Tibial nerve (tissue), 4 donors: Measurements from ENCODE around the gene GALNT1. TPM values are rescaled to one million over a fixed set of nuclear protein-coding genes. Genes with fewer than 3 reads are reported as not detected.

ENCODE experiments used
- DNase-seq, 2 donors: peaks; one replicate each; pipeline ENCODE4 v3.0.0-alpha.2; 2019; ENCODE audit warnings: low spot score in 2 of 2
- H3K27ac ChIP-seq, 4 donors: fragments of 200-600 bp; sonication (generic) in 3 of 4; one replicate each; pipeline ENCODE4 v1.5.1; 2017 to 2019; ENCODE audit warnings: mild to moderate bottlenecking in 1 of 4
- H3K27me3 ChIP-seq, 2 donors: fragments of 200-600 bp; sonication (generic) in 1 of 2; one replicate each; pipeline versions ENCODE4 v1.5.1 to v1.6.0; 2017 to 2019
- H3K36me3 ChIP-seq, 3 donors: fragments of 200-600 bp; sonication (generic); one replicate each; pipeline ENCODE4 v1.5.1; 2018 to 2019
- H3K4me1 ChIP-seq, 4 donors: fragments of 200-600 bp; sonication (generic) in 3 of 4; one replicate each; pipeline ENCODE4 v1.5.1; 2017 to 2019
- H3K4me3 ChIP-seq, 4 donors: fragments of 200-600 bp; sonication (generic) in 3 of 4; one replicate each; pipeline ENCODE4 v1.5.1; 2017 to 2019; ENCODE audit warnings: mild to moderate bottlenecking in 1 of 4, moderate library complexity in 1 of 4
- H3K9me3 ChIP-seq, 4 donors: fragments of 200-600 bp; sonication (generic) in 3 of 4; one replicate each; pipeline ENCODE4 v1.5.1; 2017 to 2019
- CTCF ChIP-seq, 5 experiments: fragments of 200-600 bp in 3 of 5; fragments of 450-650 bp in 2 of 5; sonication (generic) in 3 of 5; IDR thresholded peaks; one replicate each; pipeline ENCODE4 v1.5.1; 2016 to 2019; ENCODE audit warnings: antibody characterized with exemption in 5 of 5, mild to moderate bottlenecking in 3 of 5, moderate library complexity in 2 of 5
- EP300 ChIP-seq, 2 donors: sonication (generic); formaldehyde crosslinking; IDR thresholded peaks; one replicate each; pipeline ENCODE4 v1.6.1; 2017; ENCODE audit warnings: antibody characterized with exemption in 2 of 2, mild to moderate bottlenecking in 1 of 2
- POLR2A ChIP-seq, 2 donors: fragments of 450-650 bp; IDR thresholded peaks; one replicate each; pipeline ENCODE4 v1.6.1; 2017; ENCODE audit warnings: antibody characterized with exemption in 2 of 2, mild to moderate bottlenecking in 2 of 2, moderate library complexity in 2 of 2
- WGBS, 2 donors: methylation state at CpG; one replicate each; pipeline ENCODE4 v1.1.5; 2018; 5-methylcytosine and 5-hydroxymethylcytosine counted together
- total RNA-seq, 4 donors: library from RNA; depleted of rRNA; stranded (reverse); fragments of >200 nt; gene quantifications; one replicate each; pipeline ENCODE4 v1.1.0, GENCODE V29; 2016

The GALNT1 gene
- total RNA-seq = 10 to 100 TPM; 24.3 to 37.5 (median 27.0) TPM

GRCh38 chr18:35581546-35581897, at the start of gene GALNT1:
GALNT1 (plus strand) TSS chr18:35581740; CDS start chr18:35654663, 72,923 bp downstream.
- peak within 1 kb of the TSS; percentile 66 to 92 (median 83) for H3K4me3 ChIP-seq
- no peak for DNase-seq
- no peaks in the 10 kb centered on the region for H3K27me3 ChIP-seq
- WGBS, 2 donors = no CpG with 5 or more reads among the region's 74 CpGs
- no peaks in the 10 kb centered on the region for H3K9me3 ChIP-seq
- peak within 1 kb of the TSS; percentile 58 to 98 (median 93) for H3K27ac ChIP-seq
- no peaks in the 10 kb centered on the region for H3K36me3 ChIP-seq
- H3K4me1 ChIP-seq = peaks cover 0 to 29% (median 20%) of the 10 kb centered on the region in 4 donors
- TF ChIP-seq CTCF (IDR thresholded peaks at IDR 0.05) (no peak), EP300 (IDR thresholded peaks at IDR 0.05) (no peak), POLR2A (IDR thresholded peaks at IDR 0.05) (no peak)

DNA sequence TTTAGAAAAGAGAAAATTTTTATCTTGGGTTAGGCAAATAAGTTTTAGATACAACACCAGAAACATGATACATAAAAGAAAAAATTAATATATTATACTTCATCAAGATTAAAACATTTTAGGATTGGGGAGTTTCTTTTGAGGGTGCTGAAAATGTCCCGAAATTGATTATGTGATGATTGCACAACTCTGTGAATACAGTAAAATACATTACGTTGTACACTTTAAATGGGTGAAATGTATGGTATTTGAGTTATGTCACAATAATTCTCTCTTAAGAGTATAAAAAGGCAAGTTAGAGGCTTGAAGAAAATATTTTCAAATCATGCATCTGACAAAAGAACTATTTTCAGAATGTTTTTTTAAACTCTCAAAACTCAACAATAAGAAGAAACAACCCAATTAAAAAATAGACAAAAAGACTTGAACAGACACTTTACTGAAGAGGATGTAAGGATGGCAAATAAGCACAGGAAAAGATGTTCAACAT, 47.6 kb upstream of the GALNT1 start:
- no peak overlapping the region for H3K4me3 ChIP-seq

GRCh38 chr18:35535297-35535696, 46.2 kb upstream of the GALNT1 start:
- Histone ChIP-seq H3K9me3 (peaks cover 0 to 16% (median 0%) of the 10 kb centered on the region in 4 donors), H3K27ac (no peak overlapping the region), H3K27me3 (no peaks in the 10 kb centered on the region), H3K36me3 (no peaks in the 10 kb centered on the region), H3K4me3 (no peak overlapping the region), H3K4me1 (no peaks in the 10 kb centered on the region)
- TF ChIP-seq EP300 (IDR thresholded peaks at IDR 0.05) (no peak), POLR2A (IDR thresholded peaks at IDR 0.05) (no peak), CTCF (IDR thresholded peaks at IDR 0.05) (no peak)
- WGBS, 2 donors = 80 to 90% methylated on average over 1 of the region's 1 CpG
- no peak for DNase-seq

More for the DNA sequence above, 47.6 kb upstream of the GALNT1 start:
- no peak overlapping the region for H3K27ac ChIP-seq
- no peak for DNase-seq
- H3K9me3 ChIP-seq = peaks cover 0 to 13% (median 0%) of the 10 kb centered on the region in 4 donors
- no peaks in the 10 kb centered on the region for H3K4me1 ChIP-seq
- no peaks in the 10 kb centered on the region for H3K36me3 ChIP-seq
- no peaks in the 10 kb centered on the region for H3K27me3 ChIP-seq
- TF ChIP-seq EP300 (IDR thresholded peaks at IDR 0.05) (no peak), POLR2A (IDR thresholded peaks at IDR 0.05) (no peak), CTCF (IDR thresholded peaks at IDR 0.05) (no peak)
- WGBS, 2 donors = 36 to 58% methylated on average over 2 of the region's 2 CpGs

- Histone ChIP-seq H3K4me1 (no peaks in the 10 kb centered on the region), H3K9me3 (peaks cover 0 to 4% (median 0%) of the 10 kb centered on the region in 4 donors), H3K27ac (no peak overlapping the region), H3K36me3 (no peaks in the 10 kb centered on the region), H3K27me3 (no peaks in the 10 kb centered on the region), H3K4me3 (no peak overlapping the region)
- DNase-seq = no peak
- TF ChIP-seq POLR2A (IDR thresholded peaks at IDR 0.05) (no peak), CTCF (IDR thresholded peaks at IDR 0.05) (no peak), EP300 (IDR thresholded peaks at IDR 0.05) (no peak)
These were observed 39.2 kb upstream of the GALNT1 start for GRCh38 chr18:35542356-35542755.

DNA sequence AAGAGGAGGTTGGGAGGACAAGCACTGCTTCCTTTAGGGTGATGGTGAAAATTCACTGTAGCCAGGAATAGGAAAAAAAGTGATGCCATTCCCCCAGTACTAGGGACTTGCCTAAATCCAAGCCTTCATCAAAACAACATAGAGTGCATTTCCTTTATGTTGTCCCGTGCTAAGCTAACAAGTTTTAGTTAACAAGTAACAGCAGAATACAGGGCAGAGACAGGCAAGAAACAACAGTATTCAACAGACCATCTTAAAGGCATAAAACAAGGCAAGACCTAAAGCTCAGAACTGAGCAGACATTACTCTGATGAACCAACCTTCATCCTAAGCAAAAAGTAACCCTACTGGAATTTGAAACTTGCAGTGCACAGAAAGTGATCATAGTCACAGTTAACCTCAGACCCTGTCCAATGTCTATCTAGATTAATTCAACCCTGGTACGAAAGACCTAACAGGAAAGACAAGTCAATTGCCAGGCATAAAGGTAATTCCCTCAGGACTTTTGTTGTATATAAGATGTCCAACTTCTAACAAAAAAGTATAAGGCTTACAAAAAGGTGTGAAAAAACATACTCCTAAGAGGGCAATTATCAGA, 34.4 kb upstream of the GALNT1 start:
- H3K27ac ChIP-seq = no peak overlapping the region
- no peak overlapping the region for H3K4me3 ChIP-seq
- no peak for DNase-seq
- H3K4me1 ChIP-seq = no peaks in the 10 kb centered on the region
- H3K9me3 ChIP-seq = no peaks in the 10 kb centered on the region
- 85% methylated on average over 2 of the region's 2 CpGs for WGBS, 2 donors
- TF ChIP-seq CTCF (IDR thresholded peaks at IDR 0.05) (no peak), POLR2A (IDR thresholded peaks at IDR 0.05) (no peak), EP300 (IDR thresholded peaks at IDR 0.05) (no peak)
- H3K36me3 ChIP-seq = no peaks in the 10 kb centered on the region
- no peaks in the 10 kb centered on the region for H3K27me3 ChIP-seq
